B cell (primary cell): Measurements from ENCODE around the gene QSOX2. TPM values are rescaled to one million over a fixed set of nuclear protein-coding genes. Genes with fewer than 3 reads are reported as not detected.

ENCODE experiments used
- ATAC-seq: fragments of 200-7000 bp; cut with Tn5 transposase; one replicate; pipeline ENCODE4 v1.10.0; 2021; ENCODE audit warnings: low read depth, mild to moderate bottlenecking, moderate number of reproducible peaks, moderate library complexity
- CTCF ChIA-PET: fragments of 350-600 bp; sonication (Branson Sonifier 250); formaldehyde crosslinking; loops from one replicate; lab custom pipeline; 2021; ENCODE audit warnings: antibody characterized with exemption, inconsistent platforms; lab: Charles Lee
- POLR2A ChIA-PET: fragments of 350-600 bp; sonication (Branson Sonifier 250); formaldehyde crosslinking; loops from one replicate; lab custom pipeline; 2021; ENCODE audit warnings: antibody characterized with exemption; lab: Charles Lee
- DNase-seq: peaks from one replicate; pipeline ENCODE4 v3.0.0; 2013
- H2AFZ ChIP-seq: 2 replicates; pipeline ENCODE4 v1.6.1; 2012; ENCODE audit warnings: mild to moderate bottlenecking, low read depth, low read length; ENCODE audit not compliant: insufficient read depth, poor library complexity, severe bottlenecking
- H3K27ac ChIP-seq, 2 donors: 1 replicate in 1 of 2; 2 replicates in 1 of 2; pipeline ENCODE4 v1.5.1; 2012 to 2013; ENCODE audit warnings: low read length in 2 of 2, mild to moderate bottlenecking in 2 of 2, moderate library complexity in 1 of 2
- H3K27me3 ChIP-seq, 4 experiments: fragments of 200-600 bp in 1 of 4; sonication (generic) in 1 of 4; replicated peaks in 1 of 4; 1 replicate in 2 of 4; 2 replicates in 2 of 4; pipeline versions ENCODE4 v1.6.1 to v1.7.0; 2013 to 2016; ENCODE audit warnings: low read length in 3 of 4, mild to moderate bottlenecking in 2 of 4, mixed read lengths in 1 of 4, moderate library complexity in 1 of 4; ENCODE audit not compliant: insufficient read depth in 4 of 4, control insufficient read depth in 3 of 4; ENCODE audit errors: control extremely low read depth in 1 of 4
- H3K36me3 ChIP-seq, 2 experiments: replicated peaks in 1 of 2; 1 replicate in 1 of 2; 2 replicates in 1 of 2; pipeline versions ENCODE4 v1.6.1 to v1.7.1; 2013; ENCODE audit warnings: low read length in 1 of 2; ENCODE audit not compliant: insufficient read depth in 2 of 2, control insufficient read depth in 1 of 2; ENCODE audit errors: control extremely low read depth in 1 of 2, extremely low read depth in 1 of 2
- H3K4me1 ChIP-seq, 2 donors: fragments of 200-600 bp in 1 of 2; sonication (generic) in 1 of 2; 1 replicate in 1 of 2; 2 replicates in 1 of 2; pipeline versions ENCODE4 v1.5.1 to v1.6.1; 2013 to 2017; ENCODE audit warnings: low read length in 2 of 2; ENCODE audit not compliant: control insufficient read depth in 2 of 2, insufficient read depth in 2 of 2
- H3K4me2 ChIP-seq: replicated peaks from 2 replicates; pipeline ENCODE3; 2012; ENCODE audit warnings: mild to moderate bottlenecking, low read depth, low read length; ENCODE audit not compliant: poor library complexity, severe bottlenecking
- H3K4me3 ChIP-seq, 5 experiments: fragments of 200-600 bp in 1 of 5; sonication (generic) in 1 of 5; 1 replicate in 3 of 5; 2 replicates in 2 of 5; pipeline versions ENCODE4 v1.5.1 to v1.7.0; 2011 to 2016; ENCODE audit warnings: low read length in 4 of 5, mild to moderate bottlenecking in 4 of 5, low read depth in 2 of 5, control low read depth in 1 of 5, moderate library complexity in 1 of 5; ENCODE audit not compliant: insufficient read depth in 1 of 5; ENCODE audit errors: control extremely low read depth in 1 of 5, extremely low read depth in 1 of 5
- H3K79me2 ChIP-seq: fragments of 200-600 bp; sonication (generic); one replicate; pipeline ENCODE4 v1.6.0; 2016; ENCODE audit warnings: low read length; ENCODE audit not compliant: control insufficient read depth, insufficient read depth
- H3K9ac ChIP-seq: fragments of 200-600 bp; sonication (generic); 2 replicates; pipeline ENCODE4 v1.6.1; 2017; ENCODE audit warnings: mild to moderate bottlenecking, low read length, moderate library complexity
- H3K9me3 ChIP-seq, 3 donors: one replicate each; pipeline versions ENCODE4 v1.6.1 to v1.7.1; 2013; ENCODE audit warnings: low read length in 2 of 3; ENCODE audit not compliant: control insufficient read depth in 2 of 3, insufficient read depth in 1 of 3; ENCODE audit errors: control extremely low read depth in 1 of 3
- H4K20me1 ChIP-seq: 2 replicates; pipeline ENCODE4 v1.6.0; 2012; ENCODE audit warnings: mild to moderate bottlenecking, low read length; ENCODE audit not compliant: insufficient read depth, control insufficient read depth, poor library complexity, severe bottlenecking
- H3K27ac Mint-ChIP-seq: one replicate; pipeline ENCODE4 v1.8.0; 2021; ENCODE audit warnings: mixed read lengths
- H3K27me3 Mint-ChIP-seq: one replicate; pipeline ENCODE4 v1.8.0; 2021; ENCODE audit warnings: mixed read lengths
- H3K4me1 Mint-ChIP-seq: one replicate; pipeline ENCODE4 v1.8.0; 2021; ENCODE audit warnings: mixed read lengths
- H3K4me3 Mint-ChIP-seq: one replicate; pipeline ENCODE4 v1.8.0; 2021; ENCODE audit warnings: mixed read lengths
- H3K9me3 Mint-ChIP-seq: one replicate; pipeline ENCODE4 v1.8.0; 2022; ENCODE audit warnings: mixed read lengths; ENCODE audit not compliant: insufficient read depth
- CTCF ChIP-seq: fragments of 200-600 bp; IDR thresholded peaks from one replicate; pipeline ENCODE4 v1.8.0; 2022; ENCODE audit warnings: antibody characterized with exemption, mild to moderate bottlenecking
- EZH2 ChIP-seq: IDR thresholded peaks from 2 replicates; pipeline ENCODE4 v1.6.1; 2012; ENCODE audit warnings: borderline replicate concordance, low read depth, mild to moderate bottlenecking, moderate library complexity, low read length; ENCODE audit not compliant: insufficient read depth, poor library complexity, severe bottlenecking
- WGBS: methylation state at CpG from one replicate; pipeline ENCODE4 v1.1.5; 2013; ENCODE audit warnings: missing lambda C conversion rate; ENCODE audit not compliant: insufficient coverage; 5-methylcytosine and 5-hydroxymethylcytosine counted together
- intact Hi-C: fragments of 100-400 bp; cut with micrococcal nuclease; formaldehyde crosslinking; loops from one replicate; pipeline ENCODE4 v1.10.0; 2022
- polyA plus RNA-seq: library from polyadenylated mRNA; depleted of rRNA; stranded (reverse); fragments of >200 nt; gene quantifications from 2 replicates; pipeline ENCODE4 v1.2.3, GENCODE V29; 2012
- total RNA-seq, 2 donors: library from RNA; stranded (reverse); fragments of 120-200 nt in 1 of 2; gene quantifications; 1 replicate in 1 of 2; 2 replicates in 1 of 2; pipeline versions ENCODE4 v1.2.3 to v1.2.4, GENCODE V29; 2013 to 2022

Gene QSOX2
- total and polyA plus RNA-seq, 2 donors (not counting 1 experiment from before 2014, with no cell fraction given): 62.9 to 139 TPM

DNA sequence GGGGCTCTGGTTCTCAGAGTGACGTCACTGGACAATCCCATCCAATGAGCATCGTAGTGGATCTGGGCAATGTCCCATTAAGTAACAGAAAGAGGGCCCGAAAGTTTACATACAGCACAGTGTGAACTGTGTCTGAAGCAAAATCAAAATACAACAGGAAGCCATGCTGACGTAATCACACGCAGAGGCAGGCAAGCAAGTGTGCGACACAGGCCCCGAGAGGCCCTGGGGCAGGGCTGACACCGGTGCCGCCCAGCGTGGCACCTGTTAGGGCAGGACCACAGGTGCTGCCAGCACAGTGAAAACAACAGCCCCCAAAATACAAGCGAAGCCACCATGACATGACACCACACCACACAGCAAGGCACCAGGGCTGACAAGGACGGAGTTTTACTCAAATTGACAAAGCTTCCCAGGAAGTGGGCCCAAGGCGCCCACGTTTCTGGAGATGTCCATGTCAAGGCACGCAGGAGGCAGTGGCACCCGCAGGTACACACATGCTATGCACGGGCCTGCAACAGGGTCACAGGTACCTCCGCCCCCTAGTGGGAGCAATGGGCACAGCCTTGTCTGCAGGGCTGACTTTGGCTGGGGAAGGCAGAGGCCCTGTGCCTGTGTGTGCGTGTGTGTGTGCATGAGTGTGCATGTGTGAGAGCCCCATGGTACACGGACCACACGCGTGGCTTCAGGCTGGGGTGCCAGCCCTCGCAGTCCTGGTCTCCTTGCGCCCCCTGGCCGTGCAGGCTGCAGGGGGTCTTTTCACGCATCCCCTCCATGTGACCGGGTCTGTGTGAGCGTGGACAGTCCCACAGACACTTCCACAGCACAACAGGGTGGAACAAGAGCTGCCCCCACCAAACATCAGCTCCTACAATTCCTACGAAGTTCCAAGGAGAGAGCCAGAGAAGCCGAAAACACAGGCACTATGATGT is 19.6 kb downstream of the QSOX2 start:
- ATAC-seq (peak; percentile 76), DNase-seq (peak; percentile 95)
- H4K20me1 ChIP-seq: peaks cover 77% of the 10 kb centered on the region
- peak overlapping the region; percentile 61 for H3K9ac ChIP-seq
- H3K27ac ChIP-seq: peak overlapping the region; percentile 95 to 100
- H2AFZ ChIP-seq: peak overlapping the region; percentile 20
- H3K79me2 ChIP-seq: peaks cover 91% of the 10 kb centered on the region
- H3K4me1 ChIP-seq: peaks cover 40 to 73% of the 10 kb centered on the region in 2 donors
- H3K4me2 ChIP-seq: peak overlapping the region; percentile 73
- 45% methylated on average over 27 of the region's 30 CpGs for WGBS
- POLR2A ChIA-PET: interaction anchor here (0.5 to 6.4 kb wide), 7 partner anchors 9 to 724 kb away, joined by 3 to 53 read pairs (median 8); no protein-coding TSS in a partner anchor
- H3K27me3 Mint-ChIP-seq: no peaks in the 10 kb centered on the region
- H3K27ac Mint-ChIP-seq: peak overlapping the region; percentile 98
- peak overlapping the region in 4 of 5 experiments; percentile 19 to 47 (median 35) for H3K4me3 ChIP-seq
- TF ChIP-seq EZH2 (no peak), CTCF (peak; percentile 94)
- intact Hi-C loops: loop anchor here (1.0 kb wide), 5 partner anchors 14 to 108 kb away; partner anchors contain the start of gene TMEM250
- no peaks in the 10 kb centered on the region for H3K9me3 Mint-ChIP-seq
- peaks cover 0 to 70% of the 10 kb centered on the region in 2 experiments for H3K36me3 ChIP-seq
- peaks cover 0 to 10% (median 0%) of the 10 kb centered on the region in 3 donors for H3K9me3 ChIP-seq
- H3K27me3 ChIP-seq: no peaks in the 10 kb centered on the region
- CTCF ChIA-PET: interaction anchor here (0.8 to 7.7 kb wide), 11 partner anchors 8 to 263 kb away, joined by 3 to 102 read pairs (median 4); no protein-coding TSS in a partner anchor
- H3K4me1 Mint-ChIP-seq: peaks cover 79% of the 10 kb centered on the region
- peak overlapping the region; percentile 86 for H3K4me3 Mint-ChIP-seq
